Upper lobe of left lung (tissue), 6 donors: ENCODE data around the gene IGSF9. TPM values are rescaled to one million over a fixed set of nuclear protein-coding genes. Genes with fewer than 3 reads are reported as not detected.
A peak's percentile ranks its signal among the peaks of the same experiment; 100 is the strongest.

Experiments
- ATAC-seq, 2 donors: fragments of 200-7000 bp; cut with Tn5 transposase; one replicate each; pipeline ENCODE4 v1.9.1; 2022; ENCODE audit warnings: mild to moderate bottlenecking in 2 of 2, moderate library complexity in 2 of 2; ENCODE audit not compliant: low FRiP score in 2 of 2
- DNase-seq, 2 donors: peaks; one replicate each; pipeline ENCODE4 v3.0.0-alpha.2; 2019 to 2020
- H3K27ac ChIP-seq, 4 donors: fragments of 200-600 bp; sonication (generic); one replicate each; pipeline ENCODE4 v1.5.1; 2016 to 2019
- H3K27me3 ChIP-seq, 4 donors: fragments of 200-600 bp; sonication (generic); one replicate each; pipeline ENCODE4 v1.5.1; 2017 to 2019
- H3K36me3 ChIP-seq, 4 donors: fragments of 200-600 bp; sonication (generic); one replicate each; pipeline ENCODE4 v1.5.1; 2016 to 2019
- H3K4me1 ChIP-seq, 4 donors: fragments of 200-600 bp; sonication (generic); one replicate each; pipeline ENCODE4 v1.5.1; 2018 to 2019
- H3K4me3 ChIP-seq, 4 donors: fragments of 200-600 bp; sonication (generic); one replicate each; pipeline ENCODE4 v1.5.1; 2017 to 2019; ENCODE audit warnings: mild to moderate bottlenecking in 2 of 4, moderate library complexity in 1 of 4
- H3K9me3 ChIP-seq, 4 donors: fragments of 200-600 bp; sonication (generic); one replicate each; pipeline ENCODE4 v1.5.1; 2018 to 2019
- EP300 ChIP-seq, 4 donors: sonication (generic); formaldehyde crosslinking; IDR thresholded peaks; one replicate each; pipeline ENCODE4 v1.5.1; 2017; ENCODE audit warnings: antibody characterized with exemption in 4 of 4, control low read depth in 2 of 4
- POLR2A ChIP-seq, 4 donors: fragments of 450-650 bp; IDR thresholded peaks; one replicate each; pipeline ENCODE4 v1.5.1; 2016 to 2017; ENCODE audit warnings: antibody characterized with exemption in 4 of 4, mild to moderate bottlenecking in 2 of 4
- POLR2AphosphoS5 ChIP-seq, 2 donors: sonication (generic); formaldehyde crosslinking; IDR thresholded peaks; one replicate each; pipeline ENCODE4 v1.5.1; 2017; ENCODE audit warnings: antibody characterized with exemption in 2 of 2
- WGBS, 2 donors: methylation state at CpG; one replicate each; pipeline ENCODE4 v1.1.5; 2017 to 2018; 5-methylcytosine and 5-hydroxymethylcytosine counted together
- total RNA-seq, 6 donors: library from RNA; depleted of rRNA in 4 of 6; stranded (reverse); fragments of >200 nt in 4 of 6; gene quantifications; one replicate each; pipeline versions ENCODE4 v1.1.0 to v1.2.1, GENCODE V29; 2016 to 2021
- TF ChIP-seq, protein P1 (sequence below), 6 experiments: fragments of 450-650 bp in 4 of 6; fragments of 200-600 bp in 2 of 6; sonication (generic) in 2 of 6; IDR thresholded peaks; one replicate each; pipeline ENCODE4 v1.5.1; 2016 to 2019; ENCODE audit warnings: antibody characterized with exemption in 6 of 6
- donor health status: DM: no; HTN: no; CAD: no; lungs with moderate emphysema.
- donor health status: DM: no; HTN: yes; CAD: no; lungs with severe emphysema.

Gene IGSF9
- total RNA-seq, 6 donors from 2014 or later: 0.55 to 2.3 (median 1.5) TPM

DNA sequence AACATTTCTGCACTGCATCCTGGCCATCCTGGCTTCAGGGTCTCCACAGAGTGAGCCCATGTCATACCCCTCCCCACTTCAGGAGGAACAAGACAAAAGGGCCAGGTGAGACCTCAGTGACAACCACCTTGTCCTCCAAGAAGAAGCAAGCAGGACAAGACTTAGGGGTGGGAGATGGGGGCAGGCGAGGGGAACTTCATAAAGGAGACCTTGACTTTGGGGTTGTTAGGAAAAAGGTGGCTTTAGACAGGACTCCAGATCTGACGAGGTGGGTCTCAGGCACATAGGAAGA lies 32.6 kb upstream of the IGSF9 start:
- no peaks in the 10 kb centered on the region for H3K36me3 ChIP-seq
- TF ChIP-seq EP300 (IDR thresholded peaks at IDR 0.05) (no peak), POLR2A (IDR thresholded peaks at IDR 0.05) (no peak)
- TF ChIP-seq, protein P1, sequence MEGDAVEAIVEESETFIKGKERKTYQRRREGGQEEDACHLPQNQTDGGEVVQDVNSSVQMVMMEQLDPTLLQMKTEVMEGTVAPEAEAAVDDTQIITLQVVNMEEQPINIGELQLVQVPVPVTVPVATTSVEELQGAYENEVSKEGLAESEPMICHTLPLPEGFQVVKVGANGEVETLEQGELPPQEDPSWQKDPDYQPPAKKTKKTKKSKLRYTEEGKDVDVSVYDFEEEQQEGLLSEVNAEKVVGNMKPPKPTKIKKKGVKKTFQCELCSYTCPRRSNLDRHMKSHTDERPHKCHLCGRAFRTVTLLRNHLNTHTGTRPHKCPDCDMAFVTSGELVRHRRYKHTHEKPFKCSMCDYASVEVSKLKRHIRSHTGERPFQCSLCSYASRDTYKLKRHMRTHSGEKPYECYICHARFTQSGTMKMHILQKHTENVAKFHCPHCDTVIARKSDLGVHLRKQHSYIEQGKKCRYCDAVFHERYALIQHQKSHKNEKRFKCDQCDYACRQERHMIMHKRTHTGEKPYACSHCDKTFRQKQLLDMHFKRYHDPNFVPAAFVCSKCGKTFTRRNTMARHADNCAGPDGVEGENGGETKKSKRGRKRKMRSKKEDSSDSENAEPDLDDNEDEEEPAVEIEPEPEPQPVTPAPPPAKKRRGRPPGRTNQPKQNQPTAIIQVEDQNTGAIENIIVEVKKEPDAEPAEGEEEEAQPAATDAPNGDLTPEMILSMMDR (IDR thresholded peaks at IDR 0.05): no peak
- H3K4me3 ChIP-seq: no peak overlapping the region
- no peak for ATAC-seq
- H3K27me3 ChIP-seq: no peaks in the 10 kb centered on the region
- H3K4me1 ChIP-seq: no peaks in the 10 kb centered on the region
- H3K27ac ChIP-seq: no peak overlapping the region
- no peak for DNase-seq
- WGBS, 2 donors: 90 to 93% methylated on average over 2 of the region's 2 CpGs
- no peaks in the 10 kb centered on the region for H3K9me3 ChIP-seq

DNA sequence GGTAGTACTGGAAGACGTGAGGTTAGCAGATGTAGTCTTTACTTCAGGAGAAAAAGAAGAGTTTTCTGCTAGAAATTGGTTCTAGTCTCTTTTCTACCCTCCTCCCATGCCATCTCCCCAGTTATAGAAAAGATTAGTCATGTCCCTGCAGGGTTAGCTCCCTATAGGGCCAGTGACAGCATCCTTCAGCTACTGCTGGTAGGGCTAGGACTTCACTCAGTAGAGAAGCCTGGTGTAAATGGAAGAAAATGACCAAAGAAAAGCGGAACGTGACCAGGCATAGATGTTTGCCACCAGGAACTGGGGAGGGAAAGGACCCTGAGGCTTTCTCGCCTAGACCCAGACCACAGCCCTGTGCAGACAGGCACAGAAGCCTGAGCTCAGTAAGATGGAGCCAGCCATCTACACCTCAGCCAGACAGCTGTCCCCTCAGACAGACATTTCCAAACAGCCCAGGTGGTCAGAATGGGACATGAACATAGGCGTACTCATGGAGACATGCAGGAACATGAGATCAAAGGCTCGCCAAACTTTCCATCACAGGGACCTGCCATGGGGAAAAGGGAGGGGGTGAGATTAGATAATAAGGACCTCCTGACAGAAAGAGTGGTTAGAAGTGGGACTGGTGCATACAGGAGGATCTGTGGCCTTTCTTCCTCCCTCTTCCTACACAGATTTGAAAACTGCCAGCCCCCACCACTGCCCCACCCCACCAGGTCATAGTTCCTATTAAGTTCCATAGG lies 32.1 kb upstream of the IGSF9 start:
- no peak for ATAC-seq

DNA sequence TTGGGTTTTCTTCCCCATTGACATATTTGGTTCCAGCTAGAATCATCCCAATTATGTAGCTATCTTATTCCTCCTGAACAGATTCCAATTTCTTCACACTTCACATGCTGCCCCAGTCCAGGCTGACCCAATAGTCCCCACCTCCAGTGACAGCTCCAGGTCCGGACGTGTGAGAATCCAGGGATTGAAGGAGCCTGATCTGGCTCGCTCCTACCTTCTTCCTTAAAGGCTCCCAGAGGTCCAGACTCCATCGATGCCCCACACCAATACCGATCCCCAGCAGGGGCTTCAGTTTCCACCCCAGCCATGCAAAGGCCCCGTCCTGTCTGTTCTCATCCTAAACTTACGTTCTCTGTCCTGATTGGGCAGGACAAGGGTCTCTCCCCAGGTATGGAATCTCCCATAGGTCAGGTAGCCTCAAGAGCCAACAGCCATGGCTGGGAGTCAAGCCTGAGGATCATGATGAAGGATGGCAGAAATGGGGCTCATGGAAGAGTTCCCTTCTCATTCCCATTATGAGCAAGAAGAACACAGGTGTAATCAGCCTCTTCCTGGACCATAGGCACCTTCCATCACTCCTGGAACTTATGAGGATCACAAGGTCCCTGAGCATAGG lies 29.0 kb upstream of the IGSF9 start:
- H3K27me3 ChIP-seq: no peaks in the 10 kb centered on the region
- DNase-seq (no peak), ATAC-seq (no peak)
- no peaks in the 10 kb centered on the region for H3K9me3 ChIP-seq
- 93 to 95% methylated on average over 7 of the region's 7 CpGs for WGBS, 2 donors
- no peaks in the 10 kb centered on the region for H3K36me3 ChIP-seq
- H3K4me1 ChIP-seq: no peaks in the 10 kb centered on the region
- no peak overlapping the region for H3K27ac ChIP-seq
- no peak overlapping the region for H3K4me3 ChIP-seq
- no peak for TF ChIP-seq EP300 (IDR thresholded peaks at IDR 0.05)
- TF ChIP-seq POLR2AphosphoS5 (IDR thresholded peaks at IDR 0.05): no peak

More for the DNA sequence above, 32.1 kb upstream of the IGSF9 start:
- H3K36me3 ChIP-seq: no peaks in the 10 kb centered on the region
- TF ChIP-seq EP300 (IDR thresholded peaks at IDR 0.05) (no peak), POLR2AphosphoS5 (IDR thresholded peaks at IDR 0.05) (no peak), POLR2A (IDR thresholded peaks at IDR 0.05) (no peak)
- TF ChIP-seq, protein P1 (IDR thresholded peaks at IDR 0.05): no peak
- WGBS, 2 donors: 85% methylated on average over 5 to 6 of the region's 6 CpGs
- no peaks in the 10 kb centered on the region for H3K4me1 ChIP-seq
- H3K27ac ChIP-seq: no peak overlapping the region
- H3K9me3 ChIP-seq: no peaks in the 10 kb centered on the region
- H3K27me3 ChIP-seq: no peaks in the 10 kb centered on the region
- DNase-seq: no peak
- no peak overlapping the region for H3K4me3 ChIP-seq

DNA sequence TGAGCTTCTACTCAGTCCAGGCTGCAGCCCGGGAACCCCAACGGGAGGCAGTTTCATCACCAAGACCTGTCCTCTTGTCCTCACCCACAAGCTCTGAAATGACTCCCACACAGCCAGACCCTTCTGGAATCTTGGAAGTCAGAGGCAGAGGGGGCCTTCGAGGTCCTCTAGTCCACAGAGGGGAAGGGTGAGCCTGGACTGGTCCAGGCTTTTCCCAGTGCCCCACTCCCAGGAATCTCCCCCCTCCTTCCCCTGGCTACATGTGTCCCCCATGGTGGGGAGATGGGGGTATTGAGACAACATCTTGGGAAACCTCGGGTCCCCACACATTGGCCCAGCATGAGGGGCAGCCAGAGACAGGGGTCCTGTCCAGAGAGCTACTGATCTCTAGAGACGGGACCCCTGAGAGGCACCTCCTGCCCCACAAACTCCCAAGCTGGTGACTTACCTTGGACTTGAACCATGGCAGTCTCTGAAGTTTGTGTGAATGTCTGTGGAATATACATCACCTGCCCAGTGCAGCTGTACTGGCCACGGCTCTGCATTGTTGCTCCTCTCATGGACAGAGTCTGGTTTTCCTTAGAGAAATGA lies 28.0 kb upstream of the IGSF9 start:
- H3K27ac ChIP-seq: no peak overlapping the region
- DNase-seq (no peak), ATAC-seq (no peak)
- H3K36me3 ChIP-seq: no peaks in the 10 kb centered on the region
- 75 to 81% methylated on average over 3 to 6 of the region's 6 CpGs for WGBS, 2 donors
- H3K4me1 ChIP-seq: no peaks in the 10 kb centered on the region
- no peaks in the 10 kb centered on the region for H3K9me3 ChIP-seq
- no peak for TF ChIP-seq POLR2A (IDR thresholded peaks at IDR 0.05)
- no peak for TF ChIP-seq EP300 (IDR thresholded peaks at IDR 0.05)
- no peak for TF ChIP-seq POLR2AphosphoS5 (IDR thresholded peaks at IDR 0.05)
- TF ChIP-seq, protein P1 (IDR thresholded peaks at IDR 0.05): no peak
- H3K4me3 ChIP-seq: no peak overlapping the region
- H3K27me3 ChIP-seq: no peaks in the 10 kb centered on the region

DNA sequence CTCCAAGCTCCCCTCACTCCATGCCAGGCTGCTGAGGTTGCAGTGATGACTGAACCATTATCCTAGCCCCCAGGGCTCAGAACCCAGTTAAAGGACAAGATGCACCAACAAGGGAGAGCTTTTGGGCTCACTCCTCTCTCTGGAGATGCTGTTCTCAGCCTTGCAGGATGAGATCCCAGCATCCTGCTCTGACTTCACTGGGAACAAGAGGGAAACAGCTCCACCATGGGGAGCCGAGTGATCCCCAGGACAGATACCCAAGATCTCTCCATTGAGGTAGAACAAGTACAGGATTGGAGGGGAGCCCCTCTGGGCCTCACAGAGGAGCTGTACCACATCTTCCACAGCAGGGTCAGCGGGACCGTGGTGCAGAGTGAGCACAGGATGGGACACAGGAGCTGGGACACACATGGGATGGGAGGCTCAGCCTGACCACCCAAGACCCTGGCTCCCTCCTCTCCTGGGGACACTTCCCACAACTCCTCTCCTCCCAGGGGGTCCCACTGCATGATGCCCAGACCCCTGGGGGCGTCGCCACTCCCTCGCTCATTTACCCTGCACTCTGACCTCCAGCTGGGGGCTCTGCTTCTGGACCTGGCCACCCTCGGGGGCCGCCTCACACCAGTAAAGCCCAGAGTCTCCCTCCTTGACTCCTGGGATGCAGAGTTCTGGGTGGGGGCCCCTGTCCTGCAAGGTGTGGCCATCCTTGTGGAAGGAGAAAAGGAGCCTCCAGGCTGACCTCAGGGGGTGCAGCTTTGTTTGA lies 27.2 kb upstream of the IGSF9 start:
- Histone ChIP-seq H3K9me3 (no peaks in the 10 kb centered on the region), H3K36me3 (no peaks in the 10 kb centered on the region), H3K4me3 (no peak overlapping the region), H3K27ac (no peak overlapping the region), H3K27me3 (no peaks in the 10 kb centered on the region), H3K4me1 (no peaks in the 10 kb centered on the region)
- no peak for TF ChIP-seq POLR2A (IDR thresholded peaks at IDR 0.05)
- TF ChIP-seq, protein P1 (IDR thresholded peaks at IDR 0.05): no peak
- TF ChIP-seq EP300 (IDR thresholded peaks at IDR 0.05): no peak
- no peak for TF ChIP-seq POLR2AphosphoS5 (IDR thresholded peaks at IDR 0.05)
- DNase-seq (peak in 1 of 2 donors; percentile 40), ATAC-seq (peak in 1 of 2 donors; percentile 31)
- 87 to 90% methylated on average over 3 to 8 of the region's 8 CpGs for WGBS, 2 donors
